ENCODE data around the gene CHGA. TPM values are rescaled to one million over a fixed set of nuclear protein-coding genes. Genes with fewer than 3 reads are reported as not detected.

Gene CHGA
- total RNA-seq, 1 experiment from 2014 or later = not detected

DNA sequence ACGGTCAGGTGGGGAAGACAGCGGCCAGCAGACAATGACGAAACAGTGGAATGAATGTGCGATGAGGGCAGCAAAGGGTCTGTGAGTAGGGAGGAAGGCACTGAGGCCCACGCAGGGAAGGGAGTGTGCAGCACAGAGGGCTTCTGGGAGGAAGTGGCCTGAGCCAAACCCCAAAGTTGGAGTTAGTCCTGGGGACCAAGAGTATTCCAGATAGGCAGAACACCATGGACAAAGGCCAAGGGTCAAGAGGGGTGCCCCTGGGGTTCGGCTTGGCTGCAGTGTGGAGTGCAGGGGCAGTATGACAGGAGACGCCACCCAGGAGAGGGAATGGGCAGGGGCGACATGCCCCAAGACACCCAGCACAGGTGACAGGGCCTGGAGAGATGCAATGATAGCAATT, 58.8 kb downstream of the CHGA start:
- DNase-seq (ENCODE audit: low spot score) = no peak

DNA sequence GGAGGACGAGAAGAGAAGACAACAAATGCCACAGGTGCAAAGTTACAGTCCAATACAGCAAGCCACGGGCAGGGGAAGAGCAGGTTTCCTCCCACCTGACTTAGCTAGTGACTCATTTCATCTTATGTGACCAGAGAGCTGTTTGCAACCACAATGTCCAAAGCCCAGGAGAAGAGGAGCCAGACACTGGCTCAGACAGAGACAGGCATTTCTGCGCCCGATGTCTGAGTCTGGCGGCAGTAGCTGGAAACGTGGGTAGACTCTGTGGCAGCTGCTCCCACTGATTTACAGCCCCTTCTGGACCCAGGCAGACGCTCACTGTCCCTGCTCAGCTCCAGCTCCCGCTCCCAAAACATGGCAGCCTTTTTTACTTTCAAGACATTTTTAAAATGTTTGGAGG, 60.0 kb downstream of the CHGA start:
- DNase-seq (ENCODE audit: low spot score) = no peak

- DNase-seq (ENCODE audit: low spot score) = no peak
Observed at GRCh38 chr14:92984082-92984788, 61.3 kb downstream of the CHGA start.

Other genes starting within 250 kb of the CHGA start
- 30.1 and 38.5 TPM in 2 replicates for gene LGMN, start 174.5 kb upstream of the CHGA start, total RNA-seq (2014; rRNA removed; shearing (Covaris generic))
- gene GOLGA5, start 128.8 kb upstream of the CHGA start, total RNA-seq (2014; rRNA removed; shearing (Covaris generic)) = 21.9 and 35.4 TPM in 2 replicates
- 18.8 and 24.0 TPM in 2 replicates for gene ITPK1, start 192.8 kb downstream of the CHGA start, total RNA-seq (2014; rRNA removed; shearing (Covaris generic))